Mucosa of rectum (tissue), 2 donors: ENCODE results near the gene CACNB4.

Experiments
- H3K27ac ChIP-seq, 2 donors: one replicate each; pipeline ENCODE4 v1.7.0; 2013; ENCODE audit warnings: inconsistent platforms in 2 of 2, low read depth in 2 of 2, low read length in 2 of 2
- H3K27me3 ChIP-seq, 2 donors: one replicate each; pipeline ENCODE4 v1.7.0; 2013; ENCODE audit warnings: low read length in 2 of 2; ENCODE audit not compliant: control insufficient read depth in 2 of 2, insufficient read depth in 2 of 2
- H3K36me3 ChIP-seq, 2 donors: one replicate each; pipeline ENCODE4 v1.7.0; 2013; ENCODE audit warnings: low read length in 2 of 2; ENCODE audit not compliant: control insufficient read depth in 2 of 2, insufficient read depth in 2 of 2
- H3K4me1 ChIP-seq, 2 donors: one replicate each; pipeline ENCODE4 v1.7.0; 2013; ENCODE audit warnings: low read length in 2 of 2, mild to moderate bottlenecking in 1 of 2; ENCODE audit not compliant: control insufficient read depth in 2 of 2, insufficient read depth in 2 of 2
- H3K4me3 ChIP-seq, 2 donors: one replicate each; pipeline ENCODE4 v1.7.0; 2013; ENCODE audit warnings: low read length in 2 of 2
- H3K9ac ChIP-seq, 2 donors: one replicate each; pipeline ENCODE4 v1.7.0; 2013; ENCODE audit warnings: low read length in 2 of 2, low read depth in 1 of 2, mild to moderate bottlenecking in 1 of 2
- H3K9me3 ChIP-seq, 2 donors: one replicate each; pipeline ENCODE4 v1.7.0; 2013; ENCODE audit warnings: low read length in 2 of 2; ENCODE audit not compliant: control insufficient read depth in 2 of 2
- donor health status: healthy.
- donor health status: Normal muscosa, but diverticular disease.

CACNB4 gene

GRCh38 chr2:151981886-151982285 is 117.0 kb downstream of the CACNB4 start:
- Histone ChIP-seq H3K9ac (no peak overlapping the region), H3K27ac (no peak overlapping the region), H3K27me3 (no peaks in the 10 kb centered on the region), H3K9me3 (no peaks in the 10 kb centered on the region), H3K4me3 (no peak overlapping the region), H3K4me1 (no peaks in the 10 kb centered on the region), H3K36me3 (no peaks in the 10 kb centered on the region)

- H3K36me3 ChIP-seq = no peaks in the 10 kb centered on the region
- H3K27ac ChIP-seq = no peak overlapping the region
- no peaks in the 10 kb centered on the region for H3K27me3 ChIP-seq
- H3K9ac ChIP-seq = no peak overlapping the region
- H3K9me3 ChIP-seq = no peaks in the 10 kb centered on the region
- no peaks in the 10 kb centered on the region for H3K4me1 ChIP-seq
- H3K4me3 ChIP-seq = no peak overlapping the region
Observed at GRCh38 chr2:151979694-151980093, 119.2 kb downstream of the CACNB4 start.

GRCh38 chr2:151978709-151979108 is 120.1 kb downstream of the CACNB4 start:
- no peaks in the 10 kb centered on the region for H3K4me1 ChIP-seq
- H3K4me3 ChIP-seq = no peak overlapping the region
- H3K27ac ChIP-seq = no peak overlapping the region
- no peak overlapping the region for H3K9ac ChIP-seq
- no peaks in the 10 kb centered on the region for H3K27me3 ChIP-seq
- no peaks in the 10 kb centered on the region for H3K9me3 ChIP-seq
- no peaks in the 10 kb centered on the region for H3K36me3 ChIP-seq

- H3K4me1 ChIP-seq = no peaks in the 10 kb centered on the region
- no peak overlapping the region for H3K9ac ChIP-seq
- no peaks in the 10 kb centered on the region for H3K27me3 ChIP-seq
- H3K36me3 ChIP-seq = no peaks in the 10 kb centered on the region
- no peaks in the 10 kb centered on the region for H3K9me3 ChIP-seq
- no peak overlapping the region for H3K4me3 ChIP-seq
- H3K27ac ChIP-seq = no peak overlapping the region
Observed at GRCh38 chr2:151977631-151978030, 121.2 kb downstream of the CACNB4 start.

GRCh38 chr2:151976945-151977353 is 121.9 kb downstream of the CACNB4 start:
- no peaks in the 10 kb centered on the region for H3K4me1 ChIP-seq
- no peaks in the 10 kb centered on the region for H3K9me3 ChIP-seq
- H3K27ac ChIP-seq = no peak overlapping the region
- H3K9ac ChIP-seq = no peak overlapping the region
- no peaks in the 10 kb centered on the region for H3K36me3 ChIP-seq
- no peak overlapping the region for H3K4me3 ChIP-seq
- no peaks in the 10 kb centered on the region for H3K27me3 ChIP-seq

GRCh38 chr2:151975460-151976414 is 123.1 kb downstream of the CACNB4 start:
- H3K4me3 ChIP-seq = no peak overlapping the region
- no peaks in the 10 kb centered on the region for H3K36me3 ChIP-seq

GRCh38 chr2:151974988-151975387 is 123.9 kb downstream of the CACNB4 start:
- Histone ChIP-seq H3K27ac (no peak overlapping the region), H3K9ac (no peak overlapping the region), H3K9me3 (no peaks in the 10 kb centered on the region), H3K4me1 (no peaks in the 10 kb centered on the region), H3K4me3 (no peak overlapping the region), H3K27me3 (no peaks in the 10 kb centered on the region), H3K36me3 (no peaks in the 10 kb centered on the region)

More at GRCh38 chr2:151975460-151976414, 123.1 kb downstream of the CACNB4 start:
- Histone ChIP-seq H3K27me3 (no peaks in the 10 kb centered on the region), H3K4me1 (no peaks in the 10 kb centered on the region), H3K9me3 (no peaks in the 10 kb centered on the region), H3K9ac (no peak overlapping the region), H3K27ac (no peak overlapping the region)

- Histone ChIP-seq H3K27ac (no peak overlapping the region), H3K9me3 (no peaks in the 10 kb centered on the region), H3K9ac (no peak overlapping the region), H3K4me1 (no peaks in the 10 kb centered on the region), H3K27me3 (no peaks in the 10 kb centered on the region), H3K4me3 (no peak overlapping the region), H3K36me3 (no peaks in the 10 kb centered on the region)
Observed at GRCh38 chr2:151973901-151974199, 125.0 kb downstream of the CACNB4 start.

- Histone ChIP-seq H3K9ac (no peak overlapping the region), H3K9me3 (no peaks in the 10 kb centered on the region), H3K27ac (no peak overlapping the region), H3K27me3 (no peaks in the 10 kb centered on the region), H3K36me3 (no peaks in the 10 kb centered on the region), H3K4me3 (no peak overlapping the region), H3K4me1 (no peaks in the 10 kb centered on the region)
Observed at GRCh38 chr2:151973013-151973900, 125.6 kb downstream of the CACNB4 start.
